GM21528 (cell line): ENCODE measurements around the gene SVOPL.
"Not testable (repeated sequence)": the region's sequence is repeated elsewhere in the genome, so short reads cannot be mapped to it uniquely, and the experiment has no call there.

ENCODE experiments used
- ATAC-seq: cut with Tn5 transposase; IDR thresholded peaks from one replicate; pipeline ENCODE4 v1.9.1; 2021; ENCODE audit warnings: mild to moderate bottlenecking, moderate library complexity; ENCODE audit not compliant: unreplicated experiment, low FRiP score

SVOPL gene

GRCh38 chr7:138700857-138701536 is at the start of gene SVOPL:
TSS of gene SVOPL (minus strand) at chr7:138701362. CDS start at chr7:138679045, 22,317 bp downstream.
- no peak for ATAC-seq

GRCh38 chr7:138750473-138750872 is 49.3 kb upstream of the SVOPL start:
- ATAC-seq = no peak

GRCh38 chr7:138749960-138750359 is 48.8 kb upstream of the SVOPL start:
- no peak for ATAC-seq

GRCh38 chr7:138748666-138749065 is 47.5 kb upstream of the SVOPL start:
- no peak for ATAC-seq

GRCh38 chr7:138746073-138746472 is 44.9 kb upstream of the SVOPL start:
- no peak for ATAC-seq

- no peak for ATAC-seq
These were observed 44.0 kb upstream of the SVOPL start for GRCh38 chr7:138745189-138745588.

GRCh38 chr7:138741453-138741735 is 40.2 kb upstream of the SVOPL start:
- no peak for ATAC-seq

GRCh38 chr7:138739859-138740258 is 38.7 kb upstream of the SVOPL start:
- ATAC-seq = no peak

- peak; percentile 88 for ATAC-seq
These were observed 37.6 kb upstream of the SVOPL start for GRCh38 chr7:138738551-138739335.

GRCh38 chr7:138738114-138738513 is 37.0 kb upstream of the SVOPL start:
- ATAC-seq = no peak

- no peak for ATAC-seq
These were observed 34.2 kb upstream of the SVOPL start for GRCh38 chr7:138735399-138735798.

- not testable (repeated sequence) for ATAC-seq
These were observed 30.6 kb upstream of the SVOPL start for GRCh38 chr7:138731733-138732132.

GRCh38 chr7:138729444-138729843 is 28.3 kb upstream of the SVOPL start:
- no peak for ATAC-seq

GRCh38 chr7:138727336-138728099 is 26.4 kb upstream of the SVOPL start:
- ATAC-seq = no peak

GRCh38 chr7:138726288-138726687 is 25.1 kb upstream of the SVOPL start:
- ATAC-seq = no peak

- ATAC-seq = no peak
These were observed 19.1 kb upstream of the SVOPL start for GRCh38 chr7:138720286-138720685.

- ATAC-seq = no peak
These were observed 15.7 kb upstream of the SVOPL start for GRCh38 chr7:138716889-138717288.

GRCh38 chr7:138713191-138713590 is 12.0 kb upstream of the SVOPL start:
- ATAC-seq = no peak

- ATAC-seq = no peak
These were observed 11.5 kb upstream of the SVOPL start for GRCh38 chr7:138712652-138713051.

GRCh38 chr7:138710536-138711385 is 9.6 kb upstream of the SVOPL start:
- no peak for ATAC-seq

GRCh38 chr7:138705167-138705566 is 4.0 kb upstream of the SVOPL start:
- no peak for ATAC-seq
